Right lobe of liver (tissue), 4 donors: ENCODE data around the gene FASLG.

Source experiments
- POLR2A ChIP-seq: fragments of 450-650 bp; IDR thresholded peaks from one replicate; pipeline ENCODE4 v1.6.1; 2017; ENCODE audit warnings: antibody characterized with exemption, mild to moderate bottlenecking
- TF ChIP-seq, protein P1 (sequence below), 4 donors: fragments of 200-600 bp in 3 of 4; fragments of 450-650 bp in 1 of 4; IDR thresholded peaks; one replicate each; pipeline versions ENCODE4 v1.5.1 to v1.8.0; 2016 to 2022; ENCODE audit warnings: antibody characterized with exemption in 4 of 4, mild to moderate bottlenecking in 2 of 4
- donor health status: DM: no; HTN: no; CAD: no.
- donor health status: DM: no; HTN: no; CAD: no.
- donor health status: DM: no; HTN: yes; CAD: no.

DNA sequence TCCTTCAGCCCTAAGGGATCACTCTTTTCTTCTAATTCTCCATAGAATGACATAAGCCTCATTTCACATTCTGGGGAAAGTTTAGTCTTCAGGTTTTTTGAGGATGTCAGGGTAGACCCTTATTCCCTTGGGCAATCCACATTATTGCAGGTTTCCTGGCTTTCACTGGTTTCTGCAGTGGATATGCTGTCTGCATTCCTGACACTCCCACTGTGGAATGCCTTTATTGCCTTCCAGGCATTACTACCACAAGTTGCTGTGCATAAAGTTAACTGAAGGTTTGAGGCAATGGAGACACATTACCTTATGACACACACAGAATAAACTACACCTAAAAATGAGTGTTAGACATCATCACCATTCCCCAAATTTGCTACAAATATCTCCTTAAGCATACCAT lies 12.7 kb downstream of the FASLG start:
- TF ChIP-seq, protein P1, sequence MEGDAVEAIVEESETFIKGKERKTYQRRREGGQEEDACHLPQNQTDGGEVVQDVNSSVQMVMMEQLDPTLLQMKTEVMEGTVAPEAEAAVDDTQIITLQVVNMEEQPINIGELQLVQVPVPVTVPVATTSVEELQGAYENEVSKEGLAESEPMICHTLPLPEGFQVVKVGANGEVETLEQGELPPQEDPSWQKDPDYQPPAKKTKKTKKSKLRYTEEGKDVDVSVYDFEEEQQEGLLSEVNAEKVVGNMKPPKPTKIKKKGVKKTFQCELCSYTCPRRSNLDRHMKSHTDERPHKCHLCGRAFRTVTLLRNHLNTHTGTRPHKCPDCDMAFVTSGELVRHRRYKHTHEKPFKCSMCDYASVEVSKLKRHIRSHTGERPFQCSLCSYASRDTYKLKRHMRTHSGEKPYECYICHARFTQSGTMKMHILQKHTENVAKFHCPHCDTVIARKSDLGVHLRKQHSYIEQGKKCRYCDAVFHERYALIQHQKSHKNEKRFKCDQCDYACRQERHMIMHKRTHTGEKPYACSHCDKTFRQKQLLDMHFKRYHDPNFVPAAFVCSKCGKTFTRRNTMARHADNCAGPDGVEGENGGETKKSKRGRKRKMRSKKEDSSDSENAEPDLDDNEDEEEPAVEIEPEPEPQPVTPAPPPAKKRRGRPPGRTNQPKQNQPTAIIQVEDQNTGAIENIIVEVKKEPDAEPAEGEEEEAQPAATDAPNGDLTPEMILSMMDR (IDR thresholded peaks at IDR 0.05) = no peak
- no peak for TF ChIP-seq POLR2A
